GM21786 (cell line): ENCODE data around the gene MYO9A.

Experiments used
- ATAC-seq: cut with Tn5 transposase; IDR thresholded peaks from one replicate; pipeline ENCODE4 v1.9.1; 2021; ENCODE audit not compliant: unreplicated experiment

MYO9A gene

GRCh38 chr15:71970435-71970834 is 147.5 kb downstream of the MYO9A start:
- ATAC-seq, result no peak

GRCh38 chr15:71962537-71962936 is 155.4 kb downstream of the MYO9A start:
- no peak for ATAC-seq

GRCh38 chr15:71957026-71957425 is 160.9 kb downstream of the MYO9A start:
- no peak for ATAC-seq

- ATAC-seq, result no peak
Measured at GRCh38 chr15:71951134-71951533, 166.8 kb downstream of the MYO9A start.

GRCh38 chr15:71945012-71945411 is 172.9 kb downstream of the MYO9A start:
- no peak for ATAC-seq

GRCh38 chr15:71943806-71944205 is 174.1 kb downstream of the MYO9A start:
- ATAC-seq, result no peak

GRCh38 chr15:71939981-71940588 is 177.9 kb downstream of the MYO9A start:
- ATAC-seq, result no peak

- no peak for ATAC-seq
Measured at GRCh38 chr15:71937650-71938311, 180.2 kb downstream of the MYO9A start.

- ATAC-seq, result no peak
Measured at GRCh38 chr15:71934446-71934845, 183.5 kb downstream of the MYO9A start.

GRCh38 chr15:71932689-71933088 is 185.3 kb downstream of the MYO9A start:
- ATAC-seq, result no peak

GRCh38 chr15:71931261-71931660 is 186.7 kb downstream of the MYO9A start:
- no peak for ATAC-seq

- no peak for ATAC-seq
Measured at GRCh38 chr15:71925145-71925544, 192.8 kb downstream of the MYO9A start.

- ATAC-seq, result no peak
Measured at GRCh38 chr15:71921191-71921590, 196.8 kb downstream of the MYO9A start.

- no peak for ATAC-seq
Measured at GRCh38 chr15:71920573-71920972, 197.4 kb downstream of the MYO9A start.

- no peak for ATAC-seq
Measured at GRCh38 chr15:71916834-71917233, 201.1 kb downstream of the MYO9A start.

- no peak for ATAC-seq
Measured at GRCh38 chr15:71914092-71914491, 203.9 kb downstream of the MYO9A start.

- ATAC-seq, result no peak
Measured at GRCh38 chr15:71899674-71900073, 218.3 kb downstream of the MYO9A start.

GRCh38 chr15:71893691-71894090 is 224.3 kb downstream of the MYO9A start:
- no peak for ATAC-seq

GRCh38 chr15:71892335-71892734 is 225.6 kb downstream of the MYO9A start:
- no peak for ATAC-seq

- no peak for ATAC-seq
Measured at GRCh38 chr15:71891026-71891425, 226.9 kb downstream of the MYO9A start.

GRCh38 chr15:71889947-71890346 is 228.0 kb downstream of the MYO9A start:
- ATAC-seq, result no peak

- no peak for ATAC-seq
Measured at GRCh38 chr15:71889385-71889784, 228.6 kb downstream of the MYO9A start.

GRCh38 chr15:71888797-71889196 is 229.2 kb downstream of the MYO9A start:
- ATAC-seq, result no peak
